SK-N-SH (cell line): Measurements from ENCODE around the gene PLAGL2. TPM values are rescaled to one million over a fixed set of nuclear protein-coding genes. Genes with fewer than 3 reads are reported as not detected.

Experiments used
- CTCF ChIA-PET: fragments of 300-600, 350-600 bp; formaldehyde crosslinking; extraction: SDS; loops from one replicate; lab custom pipeline; 2021; lab: Yijun Ruan, JAX
- POLR2A ChIA-PET: fragments of 350-600 bp; sonication (Branson Sonifier 250); formaldehyde crosslinking; extraction: SDS; loops from one replicate; lab custom pipeline; 2020; ENCODE audit warnings: antibody characterized with exemption, inconsistent platforms; lab: Yijun Ruan, JAX
- DNase-seq: peaks from one replicate; pipeline ENCODE4 v3.0.0; 2012
- H2AFZ ChIP-seq: fragments of 200-600 bp; sonication (generic); 2 replicates; pipeline ENCODE4 v1.8.1; 2016; ENCODE audit warnings: antibody characterized with exemption, mild to moderate bottlenecking, low read depth
- H3F3A ChIP-seq: fragments of 200-600 bp; sonication (generic); replicated peaks from 2 replicates; pipeline ENCODE3; 2016; ENCODE audit warnings: antibody characterized with exemption, mild to moderate bottlenecking; ENCODE audit not compliant: insufficient read depth
- H3K27ac ChIP-seq, 2 experiments: fragments of 200-500 bp in 1 of 2; fragments of 200-600 bp in 1 of 2; sonication (Bioruptor generic) in 1 of 2; sonication (generic), shearing (Covaris generic) in 1 of 2; 2 replicates each; pipeline versions ENCODE4 v1.5.1 to v1.6.1; 2014 to 2016; ENCODE audit warnings: low read depth in 2 of 2, inconsistent platforms in 1 of 2, low read length in 1 of 2, mild to moderate bottlenecking in 1 of 2, mixed read lengths in 1 of 2
- H3K27me3 ChIP-seq: fragments of 200-600 bp; sonication (generic), shearing (Covaris generic); 2 replicates; pipeline ENCODE4 v1.6.1; 2016; ENCODE audit warnings: mixed run types; ENCODE audit not compliant: insufficient read depth
- H3K36me3 ChIP-seq, 2 experiments: fragments of 200-500 bp in 1 of 2; fragments of 200-600 bp in 1 of 2; sonication (Bioruptor generic) in 1 of 2; sonication (generic) in 1 of 2; replicated peaks in 1 of 2; 2 replicates each; pipeline versions ENCODE3 to v1.5.1; 2014 to 2016; ENCODE audit warnings: low read length in 1 of 2, mild to moderate bottlenecking in 1 of 2; ENCODE audit not compliant: insufficient read depth in 2 of 2, control insufficient read depth in 1 of 2
- H3K4me1 ChIP-seq, 2 experiments: fragments of 200-500 bp in 1 of 2; fragments of 200-600 bp in 1 of 2; sonication (Bioruptor generic) in 1 of 2; sonication (generic), shearing (Covaris generic) in 1 of 2; 2 replicates each; pipeline versions ENCODE4 v1.5.1 to v1.6.1; 2014 to 2016; ENCODE audit warnings: low read depth in 1 of 2, low read length in 1 of 2, mixed run types in 1 of 2; ENCODE audit not compliant: insufficient read depth in 2 of 2, control insufficient read depth in 1 of 2
- H3K4me2 ChIP-seq: fragments of 200-600 bp; sonication (generic), shearing (Covaris generic); 2 replicates; pipeline ENCODE4 v1.6.1; 2017; ENCODE audit warnings: mixed run types
- H3K4me3 ChIP-seq, 2 experiments: fragments of 200-500 bp in 1 of 2; fragments of 200-600 bp in 1 of 2; sonication (Bioruptor generic) in 1 of 2; sonication (generic), shearing (Covaris generic) in 1 of 2; 2 replicates each; pipeline versions ENCODE4 v1.5.1 to v1.8.1; 2014 to 2016; ENCODE audit warnings: low read depth in 2 of 2, inconsistent platforms in 1 of 2, low read length in 1 of 2, mild to moderate bottlenecking in 1 of 2, mixed read lengths in 1 of 2, moderate library complexity in 1 of 2
- H3K79me2 ChIP-seq: fragments of 200-600 bp; sonication (generic); 2 replicates; pipeline ENCODE4 v1.8.1; 2017; ENCODE audit warnings: mild to moderate bottlenecking; ENCODE audit not compliant: insufficient read depth
- H3K9ac ChIP-seq: fragments of 200-600 bp; sonication (generic); 2 replicates; pipeline ENCODE4 v1.6.1; 2017; ENCODE audit warnings: mixed run types
- H3K9me2 ChIP-seq: fragments of 200-600 bp; sonication (generic); 2 replicates; pipeline ENCODE4 v1.6.1; 2017; ENCODE audit warnings: mixed run types
- H3K9me3 ChIP-seq: fragments of 200-600 bp; sonication (generic); 2 replicates; pipeline ENCODE4 v1.6.1; 2017; ENCODE audit warnings: mixed run types, mild to moderate bottlenecking, moderate library complexity
- H4K20me1 ChIP-seq: fragments of 200-600 bp; sonication (generic); 2 replicates; pipeline ENCODE4 v1.6.1; 2017; ENCODE audit warnings: mild to moderate bottlenecking, mixed run types; ENCODE audit not compliant: insufficient read depth
- CHD2 ChIP-seq: fragments of 150-350 bp; IDR thresholded peaks from 2 replicates; pipeline ENCODE4 v1.6.1; 2018; ENCODE audit warnings: low read length; ENCODE audit not compliant: partially characterized antibody
- ELF1 ChIP-seq: IDR thresholded peaks from 2 replicates; pipeline ENCODE4 v1.4.0; 2012
- IRF3 ChIP-seq: fragments of 150-350 bp; IDR thresholded peaks from 2 replicates; pipeline ENCODE4 v1.6.1; 2016; ENCODE audit warnings: mild to moderate bottlenecking, low read depth, low read length
- MAX ChIP-seq: IDR thresholded peaks from 2 replicates; pipeline ENCODE4 v1.4.0; 2012; ENCODE audit warnings: low read depth
- MEF2A ChIP-seq: IDR thresholded peaks from 2 replicates; pipeline ENCODE4 v1.4.0; 2012; ENCODE audit warnings: low read depth, borderline replicate concordance
- NRF1 ChIP-seq: IDR thresholded peaks from 2 replicates; pipeline ENCODE4 v1.6.1; 2012; ENCODE audit warnings: low read depth, mild to moderate bottlenecking, low read length
- REST ChIP-seq: IDR thresholded peaks from 2 replicates; pipeline ENCODE4 v1.6.1; 2012; ENCODE audit warnings: mild to moderate bottlenecking, low read depth, low read length, moderate library complexity
- YY1 ChIP-seq: IDR thresholded peaks from 2 replicates; pipeline ENCODE4 v1.4.0; 2012; ENCODE audit warnings: low read depth, mild to moderate bottlenecking
- WGBS: methylation state at CpG from one replicate; pipeline ENCODE4 v1.1.6; 2017; ENCODE audit warnings: low lambda C conversion rate; 5-methylcytosine and 5-hydroxymethylcytosine counted together
- polyA plus RNA-seq, 3 experiments: library from polyadenylated mRNA; depleted of rRNA; stranded (reverse); fragments of >200 nt; gene quantifications; 2 replicates each; pipeline ENCODE4 v1.2.3, GENCODE V29; 2012

PLAGL2 gene
- polyA plus RNA-seq, 1 of the 3 experiments (the other 2 are of a cell fraction), result 4.0 TPM

GRCh38 chr20:32190616-32191415, 16.7 kb downstream of the PLAGL2 start (continued):
- no peak for TF ChIP-seq IRF3
- no peak for TF ChIP-seq MEF2A

- Histone ChIP-seq H3K27ac (peak overlapping the region; percentile 20 to 65; a peak in 3 of 4 replicates), H3K36me3 (peaks cover 0 to 14% of the 10 kb centered on the region in 2 experiments), H3K79me2 (no peaks in the 10 kb centered on the region), H3K4me2 (peak overlapping the region; percentile 78), H3K4me1 (peaks cover 0 to 23% of the 10 kb centered on the region in 2 experiments; a peak in 2 of 4 replicates), H2AFZ (peak overlapping the region; percentile 93), H4K20me1 (no peaks in the 10 kb centered on the region), H3K9me3 (no peaks in the 10 kb centered on the region), H3F3A (peaks cover 19% of the 10 kb centered on the region), H3K9me2 (no peaks in the 10 kb centered on the region), H3K9ac (peak overlapping the region; percentile 71), H3K27me3 (no peaks in the 10 kb centered on the region), H3K4me3 (peak overlapping the region; percentile 47 to 57)
- 31% methylated on average over 25 of the region's 88 CpGs for WGBS
- TF ChIP-seq YY1 (peak; percentile 63), CHD2 (peak; percentile 5), NRF1 (no peak), REST (0 out of 2 replicates have a peak, but pooled peaks have one; percentile 3), MEF2A (no peak), ELF1 (no peak), MAX (0 out of 2 replicates have a peak, but pooled peaks have one; percentile 39)
- ChIA-PET CTCF (no interaction called here), POLR2A (interaction anchor here (0.5 kb wide), 1 partner anchor 181 kb away, joined by 3 read pairs; no protein-coding TSS in a partner anchor)
- peak; percentile 92 for DNase-seq
Measured at GRCh38 chr20:32189691-32190615, 17.6 kb downstream of the PLAGL2 start.
